ENCODE data around the gene TSC22D2.

TSC22D2 gene

DNA sequence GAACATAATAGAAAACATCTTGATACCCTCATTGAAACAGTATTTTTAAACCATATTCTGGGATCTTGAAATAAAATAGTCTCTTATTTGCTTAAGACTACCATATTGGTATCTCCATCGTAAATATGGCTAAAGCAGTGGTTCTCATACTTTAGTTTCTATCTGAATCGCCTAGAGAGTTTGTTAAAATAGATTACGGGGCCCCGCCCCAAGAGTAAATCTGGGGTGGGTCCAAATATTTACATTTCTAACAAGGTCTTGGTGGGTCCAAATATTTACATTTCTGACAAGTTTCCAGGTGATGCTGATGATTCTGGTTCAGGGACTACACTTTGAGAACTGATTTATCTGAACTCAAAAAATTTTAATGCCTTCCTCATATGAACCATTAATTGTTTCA, 45.3 kb downstream of the TSC22D2 start:
- TF ChIP-seq, protein P1, sequence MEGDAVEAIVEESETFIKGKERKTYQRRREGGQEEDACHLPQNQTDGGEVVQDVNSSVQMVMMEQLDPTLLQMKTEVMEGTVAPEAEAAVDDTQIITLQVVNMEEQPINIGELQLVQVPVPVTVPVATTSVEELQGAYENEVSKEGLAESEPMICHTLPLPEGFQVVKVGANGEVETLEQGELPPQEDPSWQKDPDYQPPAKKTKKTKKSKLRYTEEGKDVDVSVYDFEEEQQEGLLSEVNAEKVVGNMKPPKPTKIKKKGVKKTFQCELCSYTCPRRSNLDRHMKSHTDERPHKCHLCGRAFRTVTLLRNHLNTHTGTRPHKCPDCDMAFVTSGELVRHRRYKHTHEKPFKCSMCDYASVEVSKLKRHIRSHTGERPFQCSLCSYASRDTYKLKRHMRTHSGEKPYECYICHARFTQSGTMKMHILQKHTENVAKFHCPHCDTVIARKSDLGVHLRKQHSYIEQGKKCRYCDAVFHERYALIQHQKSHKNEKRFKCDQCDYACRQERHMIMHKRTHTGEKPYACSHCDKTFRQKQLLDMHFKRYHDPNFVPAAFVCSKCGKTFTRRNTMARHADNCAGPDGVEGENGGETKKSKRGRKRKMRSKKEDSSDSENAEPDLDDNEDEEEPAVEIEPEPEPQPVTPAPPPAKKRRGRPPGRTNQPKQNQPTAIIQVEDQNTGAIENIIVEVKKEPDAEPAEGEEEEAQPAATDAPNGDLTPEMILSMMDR (IDR thresholded peaks at IDR 0.05; ENCODE audit: insufficient read depth, low read length, poor library complexity, severe bottlenecking), result no peak

DNA sequence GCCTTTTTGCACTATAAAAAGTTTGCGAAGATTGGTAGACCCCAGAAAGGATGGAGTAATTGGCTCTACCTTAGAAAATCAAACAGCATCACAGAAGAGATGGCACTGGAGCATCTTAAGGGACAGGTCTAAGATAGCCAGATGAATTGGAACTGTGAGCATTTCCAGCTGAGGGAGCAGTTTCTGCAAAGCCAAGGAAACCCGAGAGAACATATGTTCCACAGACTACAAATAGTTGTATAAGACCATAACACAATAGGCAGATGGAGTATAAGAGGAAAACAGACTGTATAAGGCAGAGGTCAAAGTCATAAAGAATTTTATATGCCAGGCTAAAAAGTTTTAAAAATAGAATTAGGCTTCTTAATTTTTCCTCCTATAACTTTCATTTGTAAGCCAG, 46.0 kb downstream of the TSC22D2 start:
- Histone ChIP-seq H3K27me3 (replicated peaks; ENCODE audit: control insufficient read depth, insufficient read depth, low read length) (no peaks in the 10 kb centered on the region), H3K36me3 (ENCODE audit: control insufficient read depth, insufficient read depth, low read length) (no peaks in the 10 kb centered on the region; the same call in 1 of the 2 replicates), H3K4me3 (replicated peaks; ENCODE audit: low read depth, low read length) (no peak overlapping the region)
- no peak for DNase-seq (ENCODE audit: extremely low read depth, insufficient read length)
- TF ChIP-seq, protein P1 (IDR thresholded peaks at IDR 0.05; ENCODE audit: insufficient read depth, low read length, poor library complexity, severe bottlenecking), result no peak

More for the DNA sequence above, 45.3 kb downstream of the TSC22D2 start:
- no peak for DNase-seq (ENCODE audit: extremely low read depth, insufficient read length)
- Histone ChIP-seq H3K36me3 (ENCODE audit: control insufficient read depth, insufficient read depth, low read length) (no peaks in the 10 kb centered on the region; the same call in 1 of the 2 replicates), H3K27me3 (replicated peaks; ENCODE audit: control insufficient read depth, insufficient read depth, low read length) (no peaks in the 10 kb centered on the region), H3K4me3 (replicated peaks; ENCODE audit: low read depth, low read length) (no peak overlapping the region)

DNA sequence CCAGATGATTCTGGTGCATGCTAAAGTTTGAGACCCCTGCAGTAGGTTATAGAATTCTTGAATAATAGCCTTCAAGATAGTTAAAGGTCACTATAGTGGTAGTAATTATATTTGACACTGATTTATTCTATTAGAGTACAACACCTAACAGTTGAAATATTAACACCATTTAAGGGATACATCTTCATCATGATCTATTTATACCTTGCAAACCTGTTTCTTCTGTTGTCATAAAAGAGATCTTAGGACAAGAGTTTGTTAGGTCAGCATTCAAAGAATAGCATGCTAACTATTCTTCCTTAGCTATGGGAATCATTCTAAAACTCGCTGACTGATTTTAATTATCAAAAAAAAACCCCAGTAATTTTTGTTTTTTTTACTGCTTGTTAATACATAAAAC, 46.5 kb downstream of the TSC22D2 start:
- TF ChIP-seq, protein P1 (IDR thresholded peaks at IDR 0.05; ENCODE audit: insufficient read depth, low read length, poor library complexity, severe bottlenecking), result no peak
- Histone ChIP-seq H3K27me3 (replicated peaks; ENCODE audit: control insufficient read depth, insufficient read depth, low read length) (no peaks in the 10 kb centered on the region), H3K4me3 (replicated peaks; ENCODE audit: low read depth, low read length) (no peak overlapping the region), H3K36me3 (ENCODE audit: control insufficient read depth, insufficient read depth, low read length) (no peaks in the 10 kb centered on the region; the same call in 1 of the 2 replicates)
- no peak for DNase-seq (ENCODE audit: extremely low read depth, insufficient read length)

DNA sequence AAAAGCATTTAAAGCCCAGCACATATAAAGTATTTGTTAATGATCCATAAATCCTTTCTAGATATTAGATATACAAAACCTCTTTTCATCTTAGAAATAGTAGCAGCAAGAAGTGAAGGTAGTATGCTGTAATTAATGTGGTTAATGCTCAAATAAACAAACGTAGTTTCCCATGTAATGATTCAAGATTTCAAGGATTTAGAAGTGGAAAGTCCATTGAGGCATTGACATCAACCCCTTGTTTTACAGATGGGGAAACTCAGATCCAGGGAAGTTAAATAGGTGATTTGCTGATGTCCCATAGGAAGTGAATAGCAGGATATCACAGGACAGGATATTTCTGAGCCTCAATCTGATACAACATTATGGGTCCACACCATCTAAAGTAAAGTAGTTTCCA, 47.2 kb downstream of the TSC22D2 start:
- Histone ChIP-seq H3K4me3 (replicated peaks; ENCODE audit: low read depth, low read length) (no peak overlapping the region), H3K27me3 (replicated peaks; ENCODE audit: control insufficient read depth, insufficient read depth, low read length) (no peaks in the 10 kb centered on the region), H3K36me3 (ENCODE audit: control insufficient read depth, insufficient read depth, low read length) (no peaks in the 10 kb centered on the region; the same call in 1 of the 2 replicates)
- TF ChIP-seq, protein P1 (IDR thresholded peaks at IDR 0.05; ENCODE audit: insufficient read depth, low read length, poor library complexity, severe bottlenecking), result no peak
- no peak for DNase-seq (ENCODE audit: extremely low read depth, insufficient read length)

DNA sequence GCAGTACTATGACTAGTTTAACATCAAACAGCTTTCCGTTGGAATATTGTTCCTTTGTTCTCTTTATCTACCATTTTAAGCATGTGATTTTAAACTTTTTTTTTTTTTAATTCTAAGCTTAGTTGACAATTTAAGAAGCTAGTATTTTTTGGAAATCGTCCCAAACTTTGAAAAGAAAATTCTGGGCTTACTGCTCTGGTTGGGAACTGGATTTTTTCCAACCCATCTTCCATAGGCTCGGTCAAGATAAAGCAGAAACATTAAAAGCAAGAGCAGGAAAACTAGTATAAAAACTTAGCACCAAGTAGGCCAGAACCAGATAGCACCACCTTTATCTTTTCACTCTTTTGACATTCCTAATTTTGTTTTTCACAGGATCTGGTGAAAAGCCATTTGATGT, 49.9 kb downstream of the TSC22D2 start:
- DNase-seq (ENCODE audit: extremely low read depth, insufficient read length), result no peak
- no peak overlapping the region for H3K4me3 ChIP-seq (replicated peaks; ENCODE audit: low read depth, low read length)
- H3K27me3 ChIP-seq (replicated peaks; ENCODE audit: control insufficient read depth, insufficient read depth, low read length), result no peaks in the 10 kb centered on the region
- no peaks in the 10 kb centered on the region; the same call in 1 of the 2 replicates for H3K36me3 ChIP-seq (ENCODE audit: control insufficient read depth, insufficient read depth, low read length)
- TF ChIP-seq, protein P1 (IDR thresholded peaks at IDR 0.05; ENCODE audit: insufficient read depth, low read length, poor library complexity, severe bottlenecking), result no peak

DNA sequence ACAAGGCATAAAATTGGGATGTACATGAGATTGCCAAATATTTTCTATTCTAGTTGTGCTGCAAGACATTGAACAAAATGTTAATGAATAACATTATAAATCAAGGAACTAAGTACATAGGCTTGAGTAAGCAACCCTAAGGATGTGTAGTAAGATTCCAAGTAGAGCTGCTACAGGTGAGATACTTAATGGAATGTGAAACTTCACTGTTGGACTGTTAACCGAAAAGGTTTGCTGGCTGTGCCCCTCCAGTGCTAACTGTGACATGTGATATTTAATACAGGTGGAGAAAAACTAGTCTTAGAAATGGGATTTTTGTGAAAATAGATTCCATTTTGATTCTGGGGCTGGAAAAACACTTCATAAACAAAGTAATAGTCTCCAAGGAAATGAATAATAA, 52.4 kb downstream of the TSC22D2 start:
- TF ChIP-seq, protein P1 (IDR thresholded peaks at IDR 0.05; ENCODE audit: insufficient read depth, low read length, poor library complexity, severe bottlenecking), result no peak
- H3K36me3 ChIP-seq (ENCODE audit: control insufficient read depth, insufficient read depth, low read length), result no peaks in the 10 kb centered on the region; the same call in 1 of the 2 replicates
- no peak overlapping the region for H3K4me3 ChIP-seq (replicated peaks; ENCODE audit: low read depth, low read length)
- no peaks in the 10 kb centered on the region for H3K27me3 ChIP-seq (replicated peaks; ENCODE audit: control insufficient read depth, insufficient read depth, low read length)
- DNase-seq (ENCODE audit: extremely low read depth, insufficient read length), result no peak
